GM19240 (cell line): Measurements from ENCODE around the gene MTIF2.
"Not testable (repeated sequence)": the region's sequence is repeated elsewhere in the genome, so short reads cannot be mapped to it uniquely, and the experiment has no call there.

ENCODE experiments used
- DNase-seq: peaks from one replicate; pipeline ENCODE4 v3.0.0; 2011; ENCODE audit warnings: low spot score; ENCODE audit not compliant: insufficient read length

Gene MTIF2

GRCh38 chr2:55200416-55200815 is 68.6 kb downstream of the MTIF2 start:
- no peak for DNase-seq

DNA sequence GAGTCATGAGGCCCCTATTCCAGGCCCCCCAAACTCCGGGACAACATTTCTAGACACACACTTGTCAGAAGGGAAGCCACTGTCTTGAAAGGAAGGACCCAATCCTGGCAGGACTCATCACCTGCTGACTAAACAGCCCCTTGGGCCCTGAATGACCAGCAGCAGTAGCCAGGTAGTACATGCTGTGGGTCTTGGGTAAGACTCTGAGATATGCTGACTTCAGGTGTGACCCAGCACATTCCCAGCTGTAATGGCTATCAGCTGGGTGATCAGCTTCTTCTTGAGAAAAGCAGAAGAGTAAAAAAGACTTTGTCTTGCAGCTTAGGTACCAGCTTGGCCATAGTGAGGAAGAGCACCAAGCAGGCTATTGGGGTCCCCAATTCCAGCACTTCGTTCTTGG is 72.5 kb downstream of the MTIF2 start:
- no peak for DNase-seq

DNA sequence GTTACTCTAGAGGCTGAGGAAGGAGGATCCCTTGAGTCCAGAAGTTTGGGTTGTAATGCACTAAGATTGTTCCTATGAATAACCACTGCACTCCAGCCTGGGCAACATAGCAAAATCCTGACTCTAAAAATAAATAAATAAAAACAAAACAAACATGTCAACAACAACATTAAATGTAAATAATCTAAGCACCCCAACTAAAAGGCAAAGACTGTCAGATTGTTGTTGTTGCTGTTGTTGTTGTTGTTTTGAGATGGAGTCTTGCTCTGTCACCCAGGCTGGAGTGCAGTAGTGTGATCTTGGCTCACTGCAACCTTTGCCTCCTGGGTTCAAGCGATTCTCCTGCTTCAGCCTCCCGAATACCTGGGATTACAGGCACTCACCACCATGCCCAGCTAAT is 77.1 kb downstream of the MTIF2 start:
- DNase-seq: not testable (repeated sequence)

DNA sequence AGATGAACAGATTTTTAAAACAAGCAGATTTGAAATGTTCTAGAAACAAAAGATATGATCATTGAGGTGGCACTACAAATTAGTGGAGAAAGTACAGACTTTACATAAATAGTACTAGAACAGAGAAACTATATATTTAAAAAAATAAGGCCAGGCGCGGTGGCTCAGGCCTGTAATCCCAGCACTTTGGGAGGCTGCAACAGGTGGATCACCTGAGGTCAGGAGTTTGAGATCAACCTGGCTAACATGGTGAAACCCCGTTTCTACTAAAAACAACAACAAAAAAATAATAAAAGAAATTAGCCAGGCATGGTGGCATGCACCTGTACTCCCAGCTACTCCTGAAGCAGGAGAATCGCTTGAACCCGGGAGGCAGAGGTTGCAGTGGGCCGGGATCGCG is 82.2 kb downstream of the MTIF2 start:
- not testable (repeated sequence) for DNase-seq
